ENCODE results near the gene PTPRD. TPM values are rescaled to one million over a fixed set of nuclear protein-coding genes. Genes with fewer than 3 reads are reported as not detected.

Gene PTPRD
- total RNA-seq, 1 experiment from 2014 or later, result 70.1 TPM

- no peak for DNase-seq
- ChIA-PET POLR2A (no interaction called here), CTCF (no interaction called here)
- H3K36me3 Mint-ChIP-seq (ENCODE audit: insufficient read depth, unreplicated experiment), result no peaks in the 10 kb centered on the region
- no peaks in the 10 kb centered on the region for H3K27me3 Mint-ChIP-seq (ENCODE audit: insufficient read depth, unreplicated experiment)
- TF ChIP-seq, protein P1, sequence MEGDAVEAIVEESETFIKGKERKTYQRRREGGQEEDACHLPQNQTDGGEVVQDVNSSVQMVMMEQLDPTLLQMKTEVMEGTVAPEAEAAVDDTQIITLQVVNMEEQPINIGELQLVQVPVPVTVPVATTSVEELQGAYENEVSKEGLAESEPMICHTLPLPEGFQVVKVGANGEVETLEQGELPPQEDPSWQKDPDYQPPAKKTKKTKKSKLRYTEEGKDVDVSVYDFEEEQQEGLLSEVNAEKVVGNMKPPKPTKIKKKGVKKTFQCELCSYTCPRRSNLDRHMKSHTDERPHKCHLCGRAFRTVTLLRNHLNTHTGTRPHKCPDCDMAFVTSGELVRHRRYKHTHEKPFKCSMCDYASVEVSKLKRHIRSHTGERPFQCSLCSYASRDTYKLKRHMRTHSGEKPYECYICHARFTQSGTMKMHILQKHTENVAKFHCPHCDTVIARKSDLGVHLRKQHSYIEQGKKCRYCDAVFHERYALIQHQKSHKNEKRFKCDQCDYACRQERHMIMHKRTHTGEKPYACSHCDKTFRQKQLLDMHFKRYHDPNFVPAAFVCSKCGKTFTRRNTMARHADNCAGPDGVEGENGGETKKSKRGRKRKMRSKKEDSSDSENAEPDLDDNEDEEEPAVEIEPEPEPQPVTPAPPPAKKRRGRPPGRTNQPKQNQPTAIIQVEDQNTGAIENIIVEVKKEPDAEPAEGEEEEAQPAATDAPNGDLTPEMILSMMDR (IDR thresholded peaks at IDR 0.05; ENCODE audit: insufficient read depth in 1 of 2, low read depth in 1 of 2, low read length in 1 of 2, severe bottlenecking in 1 of 2, unreplicated experiment in 1 of 2), result no peak
- H3K9me3 Mint-ChIP-seq (ENCODE audit: unreplicated experiment), result no peaks in the 10 kb centered on the region
- Histone ChIP-seq H3K4me3 (ENCODE audit: low read depth, low read length) (no peak overlapping the region), H3K9me3 (no peaks in the 10 kb centered on the region), H3K36me3 (ENCODE audit: control insufficient read depth, insufficient read depth, low read length) (no peaks in the 10 kb centered on the region), H3K4me1 (no peaks in the 10 kb centered on the region), H3K27me3 (replicated peaks; ENCODE audit: control insufficient read depth, insufficient read depth, low read length) (no peaks in the 10 kb centered on the region)
- intact Hi-C loops (cut with micrococcal nuclease; ENCODE audit: unreplicated experiment), result no loop called here
- H3K4me3 Mint-ChIP-seq (ENCODE audit: unreplicated experiment), result no peak overlapping the region
- H3K27ac Mint-ChIP-seq (ENCODE audit: unreplicated experiment), result no peak overlapping the region
- H3K4me1 Mint-ChIP-seq (ENCODE audit: low read depth, unreplicated experiment), result no peaks in the 10 kb centered on the region
- BruUV-seq (replicated peaks), result no TSS peak
These were observed 347.6 kb downstream of the PTPRD start for GRCh38 chr9:10265153-10265631.

DNA sequence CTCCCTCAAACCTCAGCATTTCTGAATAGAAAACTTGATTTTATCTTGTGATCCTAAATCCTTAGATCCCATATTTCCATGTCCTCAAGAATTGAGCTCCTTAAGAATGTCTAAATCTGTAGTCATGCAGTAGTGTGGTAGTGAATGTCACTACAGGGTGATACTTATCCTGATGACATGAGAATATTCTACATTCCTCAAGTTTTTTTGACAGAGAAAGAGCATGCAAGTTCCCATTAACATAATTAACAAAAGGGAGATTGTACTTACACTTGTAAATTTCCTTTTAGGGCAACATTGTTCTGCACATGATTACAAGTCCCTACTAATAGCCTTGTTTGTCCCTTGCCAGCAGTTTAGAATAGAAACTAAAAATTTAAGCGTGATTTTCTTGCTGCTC, 352.3 kb downstream of the PTPRD start:
- Histone ChIP-seq H3K9me3 (no peaks in the 10 kb centered on the region), H3K4me1 (no peaks in the 10 kb centered on the region), H3K4me3 (ENCODE audit: low read depth, low read length) (no peak overlapping the region), H3K27me3 (replicated peaks; ENCODE audit: control insufficient read depth, insufficient read depth, low read length) (no peaks in the 10 kb centered on the region), H3K36me3 (ENCODE audit: control insufficient read depth, insufficient read depth, low read length) (no peaks in the 10 kb centered on the region)
- intact Hi-C loops (cut with micrococcal nuclease; ENCODE audit: unreplicated experiment), result no loop called here
- DNase-seq, result no peak
- POLR2A ChIA-PET, result no interaction called here
- H3K36me3 Mint-ChIP-seq (ENCODE audit: insufficient read depth, unreplicated experiment), result no peaks in the 10 kb centered on the region
- H3K27me3 Mint-ChIP-seq (ENCODE audit: insufficient read depth, unreplicated experiment), result no peaks in the 10 kb centered on the region
- no peak overlapping the region for H3K27ac Mint-ChIP-seq (ENCODE audit: unreplicated experiment)
- no peaks in the 10 kb centered on the region for H3K9me3 Mint-ChIP-seq (ENCODE audit: unreplicated experiment)
- TF ChIP-seq, protein P1 (IDR thresholded peaks at IDR 0.05; ENCODE audit: insufficient read depth in 1 of 2, low read depth in 1 of 2, low read length in 1 of 2, severe bottlenecking in 1 of 2, unreplicated experiment in 1 of 2), result no peak
- H3K4me1 Mint-ChIP-seq (ENCODE audit: low read depth, unreplicated experiment), result no peaks in the 10 kb centered on the region
- BruUV-seq (replicated peaks), result no TSS peak
- H3K4me3 Mint-ChIP-seq (ENCODE audit: unreplicated experiment), result no peak overlapping the region
- CTCF ChIA-PET, result no interaction called here

- Mint-ChIP-seq H3K27me3 (ENCODE audit: insufficient read depth, unreplicated experiment) (no peaks in the 10 kb centered on the region), H3K4me3 (ENCODE audit: unreplicated experiment) (no peak overlapping the region), H3K4me1 (ENCODE audit: low read depth, unreplicated experiment) (no peaks in the 10 kb centered on the region), H3K36me3 (ENCODE audit: insufficient read depth, unreplicated experiment) (no peaks in the 10 kb centered on the region), H3K27ac (ENCODE audit: unreplicated experiment) (no peak overlapping the region), H3K9me3 (ENCODE audit: unreplicated experiment) (no peaks in the 10 kb centered on the region)
- DNase-seq, result no peak
- TF ChIP-seq, protein P1 (IDR thresholded peaks at IDR 0.05; ENCODE audit: insufficient read depth in 1 of 2, low read depth in 1 of 2, low read length in 1 of 2, severe bottlenecking in 1 of 2, unreplicated experiment in 1 of 2), result no peak
- no peaks in the 10 kb centered on the region for H3K36me3 ChIP-seq (ENCODE audit: control insufficient read depth, insufficient read depth, low read length)
- no peaks in the 10 kb centered on the region for H3K9me3 ChIP-seq
- no peaks in the 10 kb centered on the region for H3K27me3 ChIP-seq (replicated peaks; ENCODE audit: control insufficient read depth, insufficient read depth, low read length)
- BruUV-seq (replicated peaks), result no TSS peak
- ChIA-PET CTCF (no interaction called here), POLR2A (no interaction called here)
- no peaks in the 10 kb centered on the region for H3K4me1 ChIP-seq
- H3K4me3 ChIP-seq (ENCODE audit: low read depth, low read length), result no peak overlapping the region
- intact Hi-C loops (cut with micrococcal nuclease; ENCODE audit: unreplicated experiment), result no loop called here
These were observed 353.1 kb downstream of the PTPRD start for GRCh38 chr9:10259668-10260067.
